T-cell (primary cell): ENCODE measurements around the gene TNFRSF1B. TPM values are rescaled to one million over a fixed set of nuclear protein-coding genes. Genes with fewer than 3 reads are reported as not detected.

Experiments
- ATAC-seq, 4 experiments: fragments of 200-7000 bp in 3 of 4; fragments of 150-1000 bp in 1 of 4; cut with Tn5 transposase; replicated peaks in 1 of 4; 1 replicate in 3 of 4; 2 replicates in 1 of 4; pipeline ENCODE4 v1.10.0; 2021; ENCODE audit warnings: moderate library complexity in 3 of 4, mild to moderate bottlenecking in 2 of 4, moderate number of reproducible peaks in 1 of 4
- CTCF ChIA-PET, 2 donors: fragments of 300-600 bp; sonication (Branson Sonifier 250); formaldehyde crosslinking; loops; one replicate each; lab custom pipeline; 2022; ENCODE audit warnings: antibody characterized with exemption in 2 of 2; lab: Charles Lee
- POLR2A ChIA-PET, 2 donors: fragments of 300-600 bp; sonication (Branson Sonifier 250); formaldehyde crosslinking; loops; one replicate each; lab custom pipeline; 2022; ENCODE audit warnings: antibody characterized with exemption in 2 of 2; lab: Charles Lee
- DNase-seq, 35 experiments: peaks; one replicate each; pipeline versions ENCODE4 v3.0.0 to v3.0.0-alpha.2; 2013 to 2023
- H3K27ac ChIP-seq: one replicate; pipeline ENCODE4 v1.5.1; 2013; ENCODE audit warnings: low read length
- H3K27me3 ChIP-seq, 2 experiments: replicated peaks in 1 of 2; 1 replicate in 1 of 2; 2 replicates in 1 of 2; pipeline versions ENCODE4 v1.6.1 to v1.7.0; 2013; ENCODE audit warnings: low read length in 1 of 2, mixed read lengths in 1 of 2; ENCODE audit not compliant: control insufficient read depth in 2 of 2, insufficient read depth in 2 of 2; ENCODE audit errors: extremely low read depth in 1 of 2
- H3K36me3 ChIP-seq, 2 donors: 1 replicate in 1 of 2; 2 replicates in 1 of 2; pipeline versions ENCODE4 v1.6.1 to v1.7.0; 2013; ENCODE audit warnings: low read length in 1 of 2; ENCODE audit not compliant: control insufficient read depth in 2 of 2, insufficient read depth in 1 of 2; ENCODE audit errors: extremely low read depth in 1 of 2
- H3K4me1 ChIP-seq, 2 experiments: 1 replicate in 1 of 2; 2 replicates in 1 of 2; pipeline versions ENCODE4 v1.6.1 to v1.7.0; 2013; ENCODE audit warnings: low read length in 2 of 2, mixed read lengths in 1 of 2; ENCODE audit not compliant: insufficient read depth in 2 of 2, control insufficient read depth in 1 of 2; ENCODE audit errors: extremely low read depth in 1 of 2
- H3K4me3 ChIP-seq, 2 donors: 1 replicate in 1 of 2; 2 replicates in 1 of 2; pipeline versions ENCODE4 v1.5.1 to v1.7.0; 2013; ENCODE audit warnings: mild to moderate bottlenecking in 2 of 2, low read length in 1 of 2, moderate library complexity in 1 of 2; ENCODE audit not compliant: control insufficient read depth in 1 of 2; ENCODE audit errors: extremely low read depth in 1 of 2
- H3K9me3 ChIP-seq: 2 replicates; pipeline ENCODE4 v1.7.0; 2013
- H3K27ac Mint-ChIP-seq, 2 donors: one replicate each; pipeline ENCODE4 v1.8.0; 2020 to 2021; ENCODE audit warnings: mild to moderate bottlenecking in 2 of 2, mixed read lengths in 2 of 2
- H3K27me3 Mint-ChIP-seq, 2 donors: one replicate each; pipeline ENCODE4 v1.8.0; 2021 to 2022; ENCODE audit warnings: mixed read lengths in 2 of 2
- H3K36me3 Mint-ChIP-seq: one replicate; pipeline ENCODE4 v1.8.0; 2021; ENCODE audit warnings: mixed read lengths
- H3K4me1 Mint-ChIP-seq, 3 donors: one replicate each; pipeline ENCODE4 v1.8.0; 2020 to 2022; ENCODE audit warnings: mixed read lengths in 3 of 3, mild to moderate bottlenecking in 1 of 3
- H3K4me3 Mint-ChIP-seq, 3 donors: one replicate each; pipeline ENCODE4 v1.8.0; 2020 to 2022; ENCODE audit warnings: mild to moderate bottlenecking in 3 of 3, mixed read lengths in 3 of 3, moderate library complexity in 3 of 3
- H3K9me3 Mint-ChIP-seq, 3 donors: one replicate each; pipeline ENCODE4 v1.8.0; 2020 to 2022; ENCODE audit warnings: mixed read lengths in 3 of 3
- WGBS: methylation state at CpG from one replicate; pipeline ENCODE4 v1.1.5; 2013; ENCODE audit warnings: missing lambda C conversion rate; ENCODE audit not compliant: insufficient coverage; 5-methylcytosine and 5-hydroxymethylcytosine counted together
- total RNA-seq, 35 experiments: library from RNA in 6 of 35; stranded (reverse) in 6 of 35; fragments of 120-200 nt in 1 of 35; gene quantifications; one replicate each; pipeline versions ENCODE4 v1.2.1 to v1.2.4 and lab custom pipeline; 2013 to 2026

Gene TNFRSF1B
- total RNA-seq, 5 donors from 2014 or later (not counting 1 experiment from before 2014, with no cell fraction given) = 55.0 to 130 (median 99.6) TPM

- POLR2A ChIA-PET = no interaction called here
- H3K36me3 ChIP-seq = peaks cover 5 to 84% of the 10 kb centered on the region in 2 donors
- Mint-ChIP-seq H3K4me3 (no peak overlapping the region), H3K27ac (no peak overlapping the region), H3K4me1 (no peaks in the 10 kb centered on the region), H3K36me3 (peaks cover 72% of the 10 kb centered on the region), H3K27me3 (no peaks in the 10 kb centered on the region), H3K9me3 (no peaks in the 10 kb centered on the region)
- no peaks in the 10 kb centered on the region for H3K27me3 ChIP-seq
- H3K27ac ChIP-seq = no peak overlapping the region
- DNase-seq (no peak), ATAC-seq (no peak)
- no peaks in the 10 kb centered on the region for H3K4me1 ChIP-seq
- CTCF ChIA-PET = no interaction called here
- no peaks in the 10 kb centered on the region for H3K9me3 ChIP-seq
- H3K4me3 ChIP-seq = no peak overlapping the region
- WGBS = 100% methylated on average over 1 of the region's 7 CpGs
Measured at GRCh38 chr1:12258272-12258671, 91.5 kb downstream of the TNFRSF1B start.

Other genes starting within 250 kb of the TNFRSF1B start
- gene KIAA2013, start 240.6 kb upstream of the TNFRSF1B start, total RNA-seq = 10 to 100 TPM; 15.9 to 40.0 (median 35.4) TPM
- gene PLOD1, start 232.3 kb upstream of the TNFRSF1B start, total RNA-seq = 1 to 10 TPM; 2.6 to 6.9 (median 4.6) TPM
- 10 to 100 TPM; 38.0 to 47.0 (median 40.7) TPM for gene MFN2, start 186.5 kb upstream of the TNFRSF1B start, total RNA-seq
- 10 to 100 TPM; 26.5 to 51.3 (median 43.4) TPM for gene MIIP, start 147.5 kb upstream of the TNFRSF1B start, total RNA-seq
- gene TNFRSF8, start 103.7 kb upstream of the TNFRSF1B start, total RNA-seq = under 1 TPM in 4 of 5 donors, not detected in 1; 0.20 to 0.53 (median 0.33) TPM
- gene VPS13D, start 63.0 kb downstream of the TNFRSF1B start, total RNA-seq = 10 to 100 TPM; 73.5 to 85.9 (median 75.8) TPM